ENCODE results near the gene ZSWIM6.

DNA sequence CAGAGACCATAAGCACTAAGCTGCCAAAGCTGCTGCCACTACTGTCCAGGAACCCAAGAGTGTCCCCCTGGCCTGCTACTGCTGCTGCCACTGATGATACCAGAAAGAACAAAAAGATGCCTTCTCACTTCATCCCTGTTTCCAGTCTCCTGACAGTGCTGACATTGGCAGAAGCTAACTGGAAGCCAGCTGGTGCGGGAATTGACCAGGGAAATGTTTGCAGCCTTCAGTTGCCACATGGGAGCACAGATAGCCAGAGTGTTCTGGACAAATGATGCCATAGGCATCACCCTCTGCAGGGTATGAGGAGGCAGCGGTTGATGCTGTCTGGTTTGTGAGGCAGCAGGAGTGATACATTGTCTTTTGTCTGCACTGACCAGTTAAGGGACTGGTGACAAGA lies 258.4 kb downstream of the ZSWIM6 start:
- TF ChIP-seq, protein P1, sequence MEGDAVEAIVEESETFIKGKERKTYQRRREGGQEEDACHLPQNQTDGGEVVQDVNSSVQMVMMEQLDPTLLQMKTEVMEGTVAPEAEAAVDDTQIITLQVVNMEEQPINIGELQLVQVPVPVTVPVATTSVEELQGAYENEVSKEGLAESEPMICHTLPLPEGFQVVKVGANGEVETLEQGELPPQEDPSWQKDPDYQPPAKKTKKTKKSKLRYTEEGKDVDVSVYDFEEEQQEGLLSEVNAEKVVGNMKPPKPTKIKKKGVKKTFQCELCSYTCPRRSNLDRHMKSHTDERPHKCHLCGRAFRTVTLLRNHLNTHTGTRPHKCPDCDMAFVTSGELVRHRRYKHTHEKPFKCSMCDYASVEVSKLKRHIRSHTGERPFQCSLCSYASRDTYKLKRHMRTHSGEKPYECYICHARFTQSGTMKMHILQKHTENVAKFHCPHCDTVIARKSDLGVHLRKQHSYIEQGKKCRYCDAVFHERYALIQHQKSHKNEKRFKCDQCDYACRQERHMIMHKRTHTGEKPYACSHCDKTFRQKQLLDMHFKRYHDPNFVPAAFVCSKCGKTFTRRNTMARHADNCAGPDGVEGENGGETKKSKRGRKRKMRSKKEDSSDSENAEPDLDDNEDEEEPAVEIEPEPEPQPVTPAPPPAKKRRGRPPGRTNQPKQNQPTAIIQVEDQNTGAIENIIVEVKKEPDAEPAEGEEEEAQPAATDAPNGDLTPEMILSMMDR (conservative IDR thresholded peaks at IDR 0.05) = no peak
- TF ChIP-seq ZFX (IDR thresholded peaks at IDR 0.05) = no peak

Measured in C4-2B (cell line).